Measurements from ENCODE around the gene SPRR5.
A peak's percentile ranks its signal among the peaks of the same experiment; 100 is the strongest.

The SPRR5 gene

GRCh38 chr1:152946651-152947256 is at the start of gene SPRR5:
SPRR5 (plus strand) TSS chr1:152947206; CDS start chr1:152948555, 1,349 bp downstream.
- DNase-seq, result no peak

- DNase-seq, result no peak
Observed at GRCh38 chr1:152899027-152899426, 48.0 kb upstream of the SPRR5 start.

- DNase-seq, result no peak
Observed at GRCh38 chr1:152899883-152900282, 47.1 kb upstream of the SPRR5 start.

GRCh38 chr1:152901631-152902030 is 45.4 kb upstream of the SPRR5 start:
- DNase-seq, result no peak

GRCh38 chr1:152902636-152903035 is 44.4 kb upstream of the SPRR5 start:
- DNase-seq, result peak; percentile 38

GRCh38 chr1:152904688-152905440 is 42.1 kb upstream of the SPRR5 start:
- no peak for DNase-seq

GRCh38 chr1:152906023-152906565 is 40.9 kb upstream of the SPRR5 start:
- DNase-seq, result no peak

- no peak for DNase-seq
Observed at GRCh38 chr1:152907686-152908601, 39.1 kb upstream of the SPRR5 start, which contains the start of gene IVL. IVL (plus strand) TSS chr1:152908546; CDS start chr1:152909798, 1,252 bp downstream.

GRCh38 chr1:152909206-152909605 is 37.8 kb upstream of the SPRR5 start:
- DNase-seq, result no peak

- no peak for DNase-seq
Observed at GRCh38 chr1:152912471-152912870, 34.5 kb upstream of the SPRR5 start.

GRCh38 chr1:152912900-152913299 is 34.1 kb upstream of the SPRR5 start:
- no peak for DNase-seq

GRCh38 chr1:152917794-152918193 is 29.2 kb upstream of the SPRR5 start:
- DNase-seq, result peak; percentile 52

GRCh38 chr1:152919071-152919470 is 27.9 kb upstream of the SPRR5 start:
- DNase-seq, result no peak

- no peak for DNase-seq
Observed at GRCh38 chr1:152924191-152924590, 22.8 kb upstream of the SPRR5 start.

- DNase-seq, result no peak
Observed at GRCh38 chr1:152926091-152926490, 20.9 kb upstream of the SPRR5 start.

- no peak for DNase-seq
Observed at GRCh38 chr1:152928671-152929070, 18.3 kb upstream of the SPRR5 start.

GRCh38 chr1:152932170-152932811 is 14.7 kb upstream of the SPRR5 start:
- DNase-seq, result no peak

- no peak for DNase-seq
Observed at GRCh38 chr1:152933196-152933595, 13.8 kb upstream of the SPRR5 start.

GRCh38 chr1:152940614-152941013 is 6.4 kb upstream of the SPRR5 start:
- no peak for DNase-seq

GRCh38 chr1:152941037-152941711 is 5.8 kb upstream of the SPRR5 start:
- DNase-seq, result no peak

- no peak for DNase-seq
Observed at GRCh38 chr1:152942161-152942560, 4.8 kb upstream of the SPRR5 start.

- no peak for DNase-seq
Observed at GRCh38 chr1:152946248-152946647, 758 bp upstream of the SPRR5 start.
